ENCODE data around the gene NAP1L5. TPM values are rescaled to one million over a fixed set of nuclear protein-coding genes. Genes with fewer than 3 reads are reported as not detected.

NAP1L5 gene
- total and polyA plus RNA-seq, 9 of the 15 experiments (the other 6 are each of a cell fraction or from before 2014, with no cell fraction given), result 2.4 to 10.6 (median 7.0) TPM

Small RNA genes within 50 kb of the gene (small RNA-seq; reads per million reads assigned to genes)
- gene RF02115 (not detected), gene RNU6-33P (not detected)

Other genes starting within 250 kb of the NAP1L5 start
- gene HERC5, start 240.7 kb downstream of the NAP1L5 start, total RNA-seq (2014; rRNA removed), result not detected in 2 replicates
- not detected in 2 replicates for gene HERC5, start 240.7 kb downstream of the NAP1L5 start, total RNA-seq (2014; rRNA removed; fragmentation: Illumina TruSeq; extraction: Trizol)
- gene HERC5, start 240.7 kb downstream of the NAP1L5 start, total RNA-seq (2015; rRNA removed; fragmentation: Illumina TruSeq; extraction: Trizol), result not detected in 2 replicates
- 0.07 and 0.18 TPM in 2 replicates for gene HERC5, start 240.7 kb downstream of the NAP1L5 start, total RNA-seq (2021)
- not detected in 2 replicates for gene HERC5, start 240.7 kb downstream of the NAP1L5 start, polyA plus RNA-seq (2011; rRNA removed)
- not detected in 2 replicates for gene HERC5, start 240.7 kb downstream of the NAP1L5 start, polyA plus RNA-seq (2014; fragmentation: Illumina TruSeq; extraction: Trizol)
- not detected for gene HERC5, start 240.7 kb downstream of the NAP1L5 start, polyA plus RNA-seq (2014; fragmentation: Nextera tagmentation; extraction: Ambion mirVana)
- not detected in 2 replicates for gene HERC5, start 240.7 kb downstream of the NAP1L5 start, polyA plus RNA-seq (2014; rRNA removed)
- 158 and 161 TPM in 2 replicates for gene PYURF, start 174.1 kb downstream of the NAP1L5 start, total RNA-seq (2014; rRNA removed)
- 125 and 139 TPM in 2 replicates for gene PYURF, start 174.1 kb downstream of the NAP1L5 start, total RNA-seq (2014; rRNA removed; fragmentation: Illumina TruSeq; extraction: Trizol)
- 103 and 108 TPM in 2 replicates for gene PYURF, start 174.1 kb downstream of the NAP1L5 start, total RNA-seq (2015; rRNA removed; fragmentation: Illumina TruSeq; extraction: Trizol)
- gene PYURF, start 174.1 kb downstream of the NAP1L5 start, total RNA-seq (2021), result 93.9 and 104 TPM in 2 replicates
- gene PYURF, start 174.1 kb downstream of the NAP1L5 start, polyA plus RNA-seq (2011; rRNA removed), result 109 and 136 TPM in 2 replicates
- 89.7 and 95.8 TPM in 2 replicates for gene PYURF, start 174.1 kb downstream of the NAP1L5 start, polyA plus RNA-seq (2014; fragmentation: Illumina TruSeq; extraction: Trizol)
- 10 to 100 TPM; 22.5 to 42.8 TPM for gene PYURF, start 174.1 kb downstream of the NAP1L5 start, polyA plus RNA-seq (2014; fragmentation: Nextera tagmentation; extraction: Ambion mirVana)
- 199 and 229 TPM in 2 replicates for gene PYURF, start 174.1 kb downstream of the NAP1L5 start, polyA plus RNA-seq (2014; rRNA removed)
- 4.4 and 5.4 TPM in 2 replicates for gene HERC3, start 105.3 kb downstream of the NAP1L5 start, total RNA-seq (2014; rRNA removed)
- 8.2 and 9.0 TPM in 2 replicates for gene HERC3, start 105.3 kb downstream of the NAP1L5 start, total RNA-seq (2014; rRNA removed; fragmentation: Illumina TruSeq; extraction: Trizol)
- 6.9 and 7.6 TPM in 2 replicates for gene HERC3, start 105.3 kb downstream of the NAP1L5 start, total RNA-seq (2015; rRNA removed; fragmentation: Illumina TruSeq; extraction: Trizol)
- 10.8 and 12.2 TPM in 2 replicates for gene HERC3, start 105.3 kb downstream of the NAP1L5 start, total RNA-seq (2021)
- 12.1 and 13.1 TPM in 2 replicates for gene HERC3, start 105.3 kb downstream of the NAP1L5 start, polyA plus RNA-seq (2011; rRNA removed)
- 8.8 and 9.5 TPM in 2 replicates for gene HERC3, start 105.3 kb downstream of the NAP1L5 start, polyA plus RNA-seq (2014; fragmentation: Illumina TruSeq; extraction: Trizol)
- gene HERC3, start 105.3 kb downstream of the NAP1L5 start, polyA plus RNA-seq (2014; fragmentation: Nextera tagmentation; extraction: Ambion mirVana), result 1 to 10 TPM; 1.8 to 2.0 TPM
- 7.0 and 7.5 TPM in 2 replicates for gene HERC3, start 105.3 kb downstream of the NAP1L5 start, polyA plus RNA-seq (2014; rRNA removed)

Data from K562 (cell line).